HG02759 (cell line): ENCODE measurements around the gene BCL2L2.
A peak's percentile ranks its signal among the peaks of the same experiment; 100 is the strongest.
"Not testable (repeated sequence)": the region's sequence is repeated elsewhere in the genome, so short reads cannot be mapped to it uniquely, and the experiment has no call there.

ENCODE experiments used
- ATAC-seq: cut with Tn5 transposase; IDR thresholded peaks from one replicate; pipeline ENCODE4 v1.9.1; 2021; ENCODE audit warnings: mild to moderate bottlenecking, moderate library complexity; ENCODE audit not compliant: unreplicated experiment

Gene BCL2L2

GRCh38 chr14:23306412-23307145, at the start of gene BCL2L2:
TSS of gene BCL2L2 (plus strand) at chr14:23306833. CDS start at chr14:23307768, 935 bp downstream.
- ATAC-seq = peak; percentile 16

GRCh38 chr14:23258256-23258655, 48.4 kb upstream of the BCL2L2 start:
- no peak for ATAC-seq

- ATAC-seq = no peak
Measured at GRCh38 chr14:23259426-23259825, 47.2 kb upstream of the BCL2L2 start.

- ATAC-seq = not testable (repeated sequence)
Measured at GRCh38 chr14:23260849-23261248, 45.8 kb upstream of the BCL2L2 start.

- ATAC-seq = no peak
Measured at GRCh38 chr14:23269193-23269592, 37.4 kb upstream of the BCL2L2 start.

GRCh38 chr14:23275412-23275811, 31.2 kb upstream of the BCL2L2 start:
- ATAC-seq = no peak

- ATAC-seq = no peak
Measured at GRCh38 chr14:23277189-23277588, 29.4 kb upstream of the BCL2L2 start.

GRCh38 chr14:23277928-23278327, 28.7 kb upstream of the BCL2L2 start:
- ATAC-seq = not testable (repeated sequence)

GRCh38 chr14:23281247-23281646, 25.4 kb upstream of the BCL2L2 start:
- no peak for ATAC-seq

- no peak for ATAC-seq
Measured at GRCh38 chr14:23284654-23285529, 21.7 kb upstream of the BCL2L2 start.

GRCh38 chr14:23285530-23286019, 21.1 kb upstream of the BCL2L2 start:
- peak; percentile 25 for ATAC-seq

- peak; percentile 98 for ATAC-seq
Measured at GRCh38 chr14:23286020-23286901, 20.4 kb upstream of the BCL2L2 start, which contains the start of gene HOMEZ. TSS of gene HOMEZ (minus strand) at chr14:23286132. CDS start at chr14:23285952, 180 bp downstream.

GRCh38 chr14:23286902-23287479, 19.6 kb upstream of the BCL2L2 start:
- no peak for ATAC-seq

GRCh38 chr14:23294734-23295561, 11.7 kb upstream of the BCL2L2 start:
- peak; percentile 67 for ATAC-seq

GRCh38 chr14:23296012-23296777, 10.4 kb upstream of the BCL2L2 start:
- ATAC-seq = no peak

- ATAC-seq = no peak
Measured at GRCh38 chr14:23297096-23297495, 9.5 kb upstream of the BCL2L2 start.

- no peak for ATAC-seq
Measured at GRCh38 chr14:23297611-23298277, 8.9 kb upstream of the BCL2L2 start.
